Hematopoietic multipotent progenitor cell (in vitro differentiated cells): ENCODE measurements around the gene D2HGDH. TPM values are rescaled to one million over a fixed set of nuclear protein-coding genes. Genes with fewer than 3 reads are reported as not detected.

Experiments
- DNase-seq, 3 donors: peaks; one replicate each; pipeline ENCODE4 v3.0.0-alpha.2; 2011 to 2015; ENCODE audit warnings: low read depth in 2 of 3, low spot score in 2 of 3
- total RNA-seq: library from RNA; depleted of rRNA; stranded (reverse); fragments of >200 nt; gene quantifications from one replicate; pipeline ENCODE4 v1.2.3, GENCODE V29; 2012

Gene D2HGDH
- 29.1 TPM for total RNA-seq

GRCh38 chr2:241734467-241735208 is at the start of gene D2HGDH:
TSS of gene D2HGDH (plus strand) at chr2:241734630. CDS start at chr2:241735225, 595 bp downstream.
- DNase-seq, result peak; percentile 81 to 90 (median 84)

DNA sequence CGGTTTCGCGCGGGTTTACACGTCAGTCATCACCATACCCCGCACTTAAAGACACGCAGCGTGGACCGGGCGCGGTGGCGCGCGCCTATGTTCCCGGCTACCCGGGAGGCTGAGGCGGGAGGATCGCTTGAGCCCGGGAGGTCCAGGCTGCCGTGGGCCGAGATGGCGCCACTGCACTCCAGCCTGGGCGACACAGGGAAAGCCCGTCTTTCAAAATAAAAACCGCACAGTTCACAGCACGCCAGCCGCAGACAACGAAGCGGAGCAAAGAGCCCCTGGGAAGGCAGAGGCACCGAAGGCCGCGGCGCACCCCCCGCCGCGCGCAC is 48.1 kb upstream of the D2HGDH start:
- DNase-seq, result no peak

DNA sequence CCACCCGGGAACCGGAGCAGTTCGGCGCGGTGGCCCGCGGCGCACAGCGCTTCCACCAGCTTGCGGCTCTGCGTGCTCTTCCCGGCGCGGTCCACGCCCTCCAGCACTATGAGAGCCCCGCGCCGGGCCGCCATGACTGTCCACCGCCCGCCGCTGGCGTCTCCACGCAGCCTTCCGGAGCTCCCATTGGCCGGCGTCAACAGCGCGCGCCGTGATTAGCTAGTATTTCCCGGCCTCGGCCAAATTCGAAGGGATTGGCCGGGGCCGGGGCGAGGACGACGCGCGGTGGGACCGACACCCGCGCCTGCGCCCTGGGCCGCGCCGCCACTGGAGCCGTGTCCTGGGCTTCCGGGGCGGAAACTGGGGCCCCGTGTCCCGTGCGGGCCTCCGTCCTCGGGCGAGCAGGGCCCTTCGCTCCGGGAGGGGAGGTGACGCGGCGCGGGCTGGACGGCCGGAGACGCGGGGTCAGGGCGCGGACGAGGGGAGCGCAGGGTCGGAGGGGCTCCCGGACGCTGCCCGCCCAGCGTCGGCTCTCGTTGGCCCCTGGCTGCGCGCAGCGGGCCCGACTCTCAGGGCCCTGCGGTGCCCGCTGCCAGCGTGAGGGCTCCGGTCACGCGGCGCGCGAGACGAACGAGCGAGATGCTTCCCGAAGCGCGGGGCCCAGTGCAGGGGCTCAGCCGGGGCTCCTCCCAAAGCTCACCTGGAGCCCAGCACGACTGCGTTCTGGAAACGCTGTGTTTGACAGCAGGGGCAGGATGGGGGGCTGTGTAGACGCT is 47.6 kb upstream of the D2HGDH start, which contains the start of gene DTYMK:
DTYMK (minus strand) TSS at position 166 of the 776 bp plus-strand sequence; CDS start at position 134, 32 bp downstream.
- peak; percentile 93 to 97 (median 95) for DNase-seq

- no peak for DNase-seq
Observed at GRCh38 chr2:241689306-241689705, 45.1 kb upstream of the D2HGDH start.

- DNase-seq, result no peak
Observed at GRCh38 chr2:241690202-241690717, 44.2 kb upstream of the D2HGDH start.

DNA sequence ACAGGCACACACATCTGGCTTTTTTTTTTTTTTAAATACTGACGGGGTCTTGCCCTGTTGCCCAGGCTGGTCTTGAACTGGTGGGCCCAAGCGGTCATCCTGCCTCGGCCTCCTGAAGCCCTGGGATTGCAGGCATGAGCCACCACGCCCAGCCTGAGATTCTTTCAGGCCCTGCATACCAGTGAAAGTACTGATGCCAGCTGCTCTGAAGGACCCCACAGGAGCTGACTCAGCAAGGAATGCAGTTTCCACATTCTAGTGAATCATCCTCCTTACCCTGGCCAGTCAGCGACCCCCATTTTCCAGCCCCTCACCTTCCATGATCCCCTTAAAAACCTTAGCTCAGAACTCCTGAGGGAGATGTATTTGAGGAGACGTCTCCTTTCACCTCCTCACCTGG is 42.0 kb upstream of the D2HGDH start:
- no peak for DNase-seq

DNA sequence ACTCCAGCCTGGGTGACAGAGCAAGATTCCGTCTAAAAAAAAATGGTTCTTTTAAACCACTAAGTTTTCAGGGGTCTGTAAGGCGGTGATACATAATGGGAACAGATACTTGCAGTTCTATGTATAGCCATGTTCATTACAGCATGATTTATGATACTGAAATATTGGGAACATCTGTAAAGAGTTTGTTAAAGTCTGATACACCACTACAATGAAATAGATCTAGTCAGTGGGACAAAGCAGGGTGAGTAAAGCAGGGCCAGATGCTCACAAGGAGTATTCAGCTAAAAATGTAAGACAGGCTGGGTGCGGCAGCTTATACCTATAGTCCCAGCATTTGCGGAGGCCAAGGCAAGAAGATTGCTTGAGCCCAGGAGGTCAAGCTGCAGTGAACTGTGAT is 38.8 kb upstream of the D2HGDH start:
- DNase-seq, result no peak

GRCh38 chr2:241701149-241701398 is 33.4 kb upstream of the D2HGDH start:
- no peak for DNase-seq

GRCh38 chr2:241701399-241702154 is 32.9 kb upstream of the D2HGDH start, which contains the start of gene ING5:
TSS of gene ING5 (plus strand) at chr2:241702039. CDS start at chr2:241702066, 27 bp downstream.
- DNase-seq, result peak; percentile 92 to 97 (median 95)

DNA sequence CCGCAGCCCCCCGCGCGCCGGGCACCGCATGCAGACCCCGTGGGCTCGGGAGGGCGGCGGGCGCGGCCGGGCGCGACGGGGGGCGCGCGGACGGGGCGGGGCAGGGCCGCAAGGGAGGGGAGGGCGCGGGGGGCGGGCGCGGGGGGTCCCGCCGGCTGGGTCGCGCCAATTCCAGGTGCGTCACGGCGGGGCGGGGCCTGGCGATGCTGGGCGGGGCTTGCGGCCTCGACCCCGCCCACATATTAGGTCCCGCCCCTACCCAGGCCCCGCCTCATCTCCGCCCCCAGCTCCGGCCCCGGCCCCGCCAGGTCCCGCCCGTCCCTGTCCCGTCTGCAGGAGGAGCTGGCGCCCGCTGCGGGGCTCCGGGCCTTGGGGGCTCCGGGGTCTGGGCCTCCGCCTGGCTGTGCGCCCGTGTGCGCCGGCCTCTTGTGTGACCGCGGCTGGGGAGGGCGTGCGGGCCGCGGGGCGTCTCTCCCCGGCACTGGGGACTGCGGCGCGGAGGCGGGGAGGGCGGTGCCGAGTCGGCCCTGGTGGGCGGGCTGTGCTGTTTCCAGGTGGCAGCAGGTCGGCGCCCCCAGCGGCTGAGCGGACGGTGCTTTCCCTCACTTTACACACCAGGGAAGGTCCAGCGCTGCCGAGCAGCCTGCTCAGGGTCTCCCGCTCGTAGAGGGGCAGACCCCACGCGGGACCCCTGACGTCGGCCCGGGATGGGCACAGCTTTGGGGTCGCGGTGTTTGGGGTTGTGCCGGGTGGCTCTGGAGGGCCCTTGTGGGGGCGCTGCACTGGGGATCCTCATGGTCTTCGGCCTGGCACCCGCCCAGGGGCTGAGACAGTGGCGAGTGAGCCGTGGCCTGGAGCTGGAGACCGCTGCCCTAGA is 32.0 kb upstream of the D2HGDH start:
- peak; percentile 81 to 91 (median 90) for DNase-seq

DNA sequence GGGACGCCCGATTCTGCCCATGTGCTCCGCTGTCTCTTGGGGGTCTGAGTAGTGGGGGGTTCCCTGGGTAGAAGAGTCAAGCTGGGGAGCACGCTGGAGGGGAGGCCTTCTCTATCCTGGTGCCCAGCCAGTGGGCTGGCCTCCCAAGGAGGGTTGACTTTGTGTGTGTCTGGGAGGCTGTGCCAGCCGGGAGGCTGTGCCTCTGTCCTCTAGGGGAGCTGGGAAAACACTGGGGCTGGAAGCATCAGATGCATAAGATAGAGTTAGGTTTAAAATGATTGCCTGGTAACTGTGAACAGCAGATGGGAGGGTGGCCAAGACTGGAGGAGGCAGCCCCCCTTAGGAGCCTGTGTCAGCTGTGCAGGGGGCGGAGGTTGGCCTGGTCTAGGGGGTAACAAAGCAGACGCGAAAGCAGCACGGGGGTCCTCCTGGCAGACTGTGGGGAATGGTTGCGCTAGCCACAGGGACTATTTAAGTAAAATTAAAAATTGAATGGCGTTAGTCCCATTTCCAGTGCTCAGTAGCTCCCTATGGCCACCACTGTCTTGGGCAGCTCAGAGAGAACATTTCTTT is 31.3 kb upstream of the D2HGDH start:
- DNase-seq, result no peak

GRCh38 chr2:241706537-241706936 is 27.9 kb upstream of the D2HGDH start:
- peak in 1 of 3 donors; percentile 27 for DNase-seq

GRCh38 chr2:241708879-241709278 is 25.6 kb upstream of the D2HGDH start:
- DNase-seq, result no peak

DNA sequence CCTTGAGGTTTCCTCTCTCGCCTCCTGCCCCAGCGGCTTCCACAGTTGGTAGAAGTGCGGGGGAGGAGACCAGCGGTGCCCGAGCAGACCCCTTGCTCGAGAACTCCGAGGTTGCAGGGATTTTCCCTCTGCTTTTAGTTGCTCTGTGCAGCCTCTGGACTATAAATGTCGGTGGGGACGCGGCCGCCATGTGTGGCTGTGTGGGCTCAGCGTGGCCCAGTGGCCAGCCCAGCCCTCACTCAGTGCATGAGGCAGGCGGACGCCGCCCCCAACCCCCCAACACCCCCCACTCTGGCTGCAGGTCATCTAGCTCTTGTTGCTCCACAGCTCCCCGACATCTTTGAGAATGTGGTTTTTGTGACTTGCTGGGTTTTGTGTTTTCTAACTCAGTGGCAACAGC is 15.3 kb upstream of the D2HGDH start:
- no peak for DNase-seq

GRCh38 chr2:241720099-241720498 is 14.3 kb upstream of the D2HGDH start:
- DNase-seq, result no peak

DNA sequence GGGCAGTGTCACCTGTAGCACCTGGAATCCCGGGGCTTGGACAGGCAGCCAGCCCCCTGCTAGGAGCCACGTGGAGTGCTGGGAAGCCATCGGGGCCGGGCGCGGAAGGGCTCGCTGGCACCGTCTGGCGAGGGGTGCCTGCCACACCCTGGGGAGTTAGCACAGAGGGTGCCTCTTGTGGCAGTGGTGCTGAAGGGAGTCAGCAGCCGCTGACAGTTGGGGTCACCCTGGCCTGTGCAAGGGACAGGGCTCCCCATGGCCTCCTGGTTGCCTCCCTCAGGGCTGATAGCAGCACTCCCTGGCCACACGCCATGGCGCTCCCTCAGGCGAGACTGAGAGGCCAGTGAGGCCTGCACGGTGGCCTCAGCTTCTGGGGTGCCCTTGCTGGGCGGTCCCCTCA is 13.9 kb upstream of the D2HGDH start:
- no peak for DNase-seq

GRCh38 chr2:241721852-241722251 is 12.6 kb upstream of the D2HGDH start:
- DNase-seq, result no peak

GRCh38 chr2:241722896-241723454 is 11.5 kb upstream of the D2HGDH start:
- DNase-seq, result no peak

DNA sequence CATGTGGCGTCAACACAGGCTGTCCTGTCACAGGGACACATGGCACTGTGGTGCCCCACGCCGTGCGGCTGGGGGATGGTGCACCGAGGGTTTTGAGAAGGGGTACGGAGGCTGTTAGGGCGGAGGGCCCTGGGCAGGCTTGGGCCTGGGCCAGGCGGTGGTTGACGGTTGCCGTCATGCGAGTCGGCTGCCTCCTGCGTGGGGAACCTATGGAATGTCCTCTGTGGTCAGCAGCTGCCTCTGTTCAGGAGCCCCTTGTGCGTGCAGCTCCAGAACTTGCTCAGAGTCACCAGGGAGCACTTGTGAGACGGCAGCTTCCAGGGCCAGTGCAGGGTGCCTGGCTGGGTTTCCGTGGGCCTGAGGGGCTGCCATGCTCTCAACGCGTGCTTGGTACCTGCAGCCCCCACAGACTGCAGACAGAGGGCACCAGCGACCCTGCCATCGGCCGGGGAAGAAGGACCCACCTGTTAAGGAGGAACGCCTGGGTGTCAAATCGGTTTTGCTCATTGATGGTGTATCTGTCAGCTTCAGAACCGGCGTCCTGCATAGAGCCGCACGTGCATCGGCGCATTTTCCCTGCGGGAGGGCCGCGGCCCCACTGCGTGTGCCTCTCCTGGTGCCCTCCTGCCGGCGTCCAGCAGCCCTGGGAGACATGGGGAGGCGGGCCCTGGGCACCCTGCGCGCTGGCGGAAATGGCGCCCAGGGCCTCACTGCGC is 10.0 kb upstream of the D2HGDH start:
- no peak for DNase-seq
